Measurements from ENCODE around the gene RBM19.
"Not testable (repeated sequence)": the region's sequence is repeated elsewhere in the genome, so short reads cannot be mapped to it uniquely, and the experiment has no call there.

The RBM19 gene

DNA sequence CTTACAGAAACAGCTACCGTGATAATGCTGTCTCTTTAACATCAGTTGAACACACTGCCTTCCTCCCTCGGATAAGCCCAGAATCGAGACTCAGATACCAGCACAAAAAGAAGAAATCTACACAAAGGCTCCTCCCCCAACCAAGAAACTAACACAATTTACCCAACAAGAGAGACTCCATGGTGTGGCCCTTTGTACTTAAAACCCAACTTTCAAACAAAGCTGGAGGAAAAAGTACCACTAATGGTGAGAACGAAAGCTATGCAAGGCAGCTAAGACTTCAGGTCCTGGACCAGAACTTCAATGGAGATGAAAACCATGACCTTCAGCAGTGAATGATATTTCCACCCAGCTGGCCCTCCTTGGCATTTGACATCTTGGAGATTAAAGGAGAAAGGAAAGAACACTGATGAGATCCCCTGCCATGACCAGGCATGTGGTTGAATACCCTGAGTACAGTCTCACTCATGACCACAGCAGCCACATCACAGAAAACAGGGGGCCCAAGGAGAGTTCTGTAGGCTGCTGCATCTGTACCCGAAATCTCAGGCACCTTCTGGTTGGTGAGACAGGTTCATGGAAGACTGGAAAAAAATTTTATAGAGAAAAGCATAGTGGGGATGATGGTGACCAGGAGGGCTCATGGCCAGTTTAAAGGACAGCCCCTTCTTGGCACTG is 36.7 kb downstream of the RBM19 start:
- no peak for DNase-seq (ENCODE audit: low read depth)

DNA sequence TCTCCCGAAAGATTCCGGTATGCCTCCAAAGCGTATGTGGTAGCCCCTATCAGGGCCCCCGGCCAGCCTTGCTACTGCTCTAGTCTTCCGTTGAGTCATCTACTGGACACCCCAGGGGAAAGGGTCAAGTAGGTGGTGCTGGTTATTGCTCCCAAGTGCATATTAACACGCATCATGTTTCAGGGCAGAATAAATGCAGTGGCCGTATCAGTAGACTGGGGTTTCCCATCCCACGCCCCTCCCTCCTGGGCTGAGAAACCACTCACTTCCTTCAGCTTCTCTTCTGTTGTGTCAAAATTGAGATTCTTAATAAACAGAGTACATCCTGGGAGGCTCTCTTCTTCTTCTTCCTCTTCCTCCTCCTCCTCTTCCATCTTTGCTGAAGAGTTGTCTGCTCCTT is 39.3 kb downstream of the RBM19 start:
- DNase-seq (ENCODE audit: low read depth), result no peak

DNA sequence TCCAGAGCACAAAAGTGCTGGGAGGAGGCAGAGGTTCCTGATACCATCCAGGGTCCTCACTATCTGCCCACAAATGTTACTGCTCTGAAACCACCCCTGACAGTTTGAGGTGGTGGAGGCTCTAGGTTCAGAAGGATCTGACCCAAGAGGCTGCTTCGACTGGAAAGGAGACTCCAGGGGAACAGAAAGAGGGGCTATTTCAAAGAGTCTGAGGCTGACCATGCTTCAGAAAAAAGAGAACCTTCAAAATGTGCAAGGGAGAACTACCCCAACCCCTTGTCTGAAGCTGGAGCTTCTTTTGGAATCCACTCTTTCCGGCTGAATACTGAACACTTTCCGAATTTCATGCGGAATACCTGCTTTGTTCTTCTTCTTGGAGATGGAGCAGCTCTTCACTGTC is 41.8 kb downstream of the RBM19 start:
- no peak for DNase-seq (ENCODE audit: low read depth)

DNA sequence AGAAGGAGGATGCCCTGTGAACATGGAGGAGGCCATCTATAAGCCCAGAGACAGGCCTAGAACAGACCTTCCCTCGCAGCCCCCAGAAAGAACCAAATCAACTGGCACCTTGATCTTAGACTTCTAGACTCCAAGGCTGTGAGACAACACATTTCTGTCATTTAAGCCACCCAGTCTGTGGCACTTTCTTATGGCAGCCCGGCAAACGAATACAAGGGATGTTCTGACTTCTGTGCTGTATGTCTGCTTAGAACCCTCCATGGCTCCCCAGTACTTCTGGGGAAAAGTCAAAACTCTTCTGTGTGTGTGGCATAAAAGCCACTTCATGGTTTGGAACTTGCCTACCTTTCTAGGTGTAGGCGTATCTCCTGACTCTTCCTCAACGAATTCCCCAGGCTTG is 42.9 kb downstream of the RBM19 start:
- no peak for DNase-seq (ENCODE audit: low read depth)

DNA sequence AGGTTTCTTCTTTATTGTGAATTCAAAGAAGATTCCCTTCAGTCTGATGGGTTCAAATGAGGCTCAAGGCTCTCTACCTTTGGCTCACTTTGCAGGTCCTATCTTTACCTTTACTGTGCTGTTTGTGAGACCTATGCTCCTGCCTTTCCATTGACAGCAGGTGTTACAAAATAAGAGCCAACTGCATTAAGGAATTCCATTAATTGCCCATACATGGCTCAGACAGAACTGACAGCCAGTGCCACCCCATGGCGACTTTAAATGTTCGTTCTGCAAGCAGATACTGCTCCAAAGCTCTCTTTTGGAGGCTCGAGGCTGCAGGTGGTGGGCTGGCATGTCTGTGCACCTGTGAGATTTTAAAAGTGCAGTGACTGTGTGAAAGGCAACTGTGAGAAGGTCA is 44.7 kb downstream of the RBM19 start:
- DNase-seq (ENCODE audit: low read depth), result no peak

GRCh38 chr12:113919791-113920190 is 46.3 kb downstream of the RBM19 start:
- no peak for DNase-seq (ENCODE audit: low read depth)

DNA sequence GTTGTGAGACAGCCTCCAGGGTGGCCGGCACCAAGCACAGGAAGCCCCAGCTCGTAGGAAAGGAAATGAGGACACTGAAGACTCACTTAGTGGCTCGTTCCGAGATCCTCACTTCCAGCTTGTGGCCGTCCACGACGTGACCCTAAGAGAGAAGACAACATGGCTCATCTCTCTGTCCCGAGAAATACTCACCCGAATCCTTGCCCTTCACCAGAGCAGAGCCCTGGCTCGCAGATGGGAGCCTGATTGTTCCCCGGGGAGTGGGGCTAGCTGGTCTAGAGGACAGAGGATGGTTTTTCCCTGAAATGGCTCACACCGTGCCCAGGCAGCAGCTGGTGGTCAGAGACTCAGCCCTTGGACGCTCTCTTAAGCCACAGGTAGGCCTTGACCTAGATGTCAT is 47.8 kb downstream of the RBM19 start:
- no peak for DNase-seq (ENCODE audit: low read depth)

DNA sequence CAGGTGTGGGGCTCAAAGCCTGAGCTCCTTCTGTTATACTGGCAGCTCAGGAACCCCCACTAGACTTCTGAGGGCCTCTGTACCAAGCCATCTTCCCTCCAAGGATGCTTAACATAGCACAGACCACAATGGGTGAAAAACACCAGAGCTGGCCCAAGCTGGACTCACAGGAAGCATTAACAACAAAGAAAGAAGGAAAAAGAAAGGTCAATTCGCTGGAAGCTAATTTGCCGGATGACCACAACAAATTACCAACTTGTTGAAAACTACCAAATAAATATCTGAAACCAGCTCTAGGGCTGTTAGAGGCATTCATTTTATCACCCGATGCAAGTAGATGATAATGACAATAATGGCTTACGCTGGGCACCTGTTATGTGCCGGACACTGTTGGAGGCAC is 48.7 kb downstream of the RBM19 start:
- no peak for DNase-seq (ENCODE audit: low read depth)

- DNase-seq (ENCODE audit: low read depth), result no peak
Observed at GRCh38 chr12:113914806-113915205, 51.3 kb downstream of the RBM19 start.

DNA sequence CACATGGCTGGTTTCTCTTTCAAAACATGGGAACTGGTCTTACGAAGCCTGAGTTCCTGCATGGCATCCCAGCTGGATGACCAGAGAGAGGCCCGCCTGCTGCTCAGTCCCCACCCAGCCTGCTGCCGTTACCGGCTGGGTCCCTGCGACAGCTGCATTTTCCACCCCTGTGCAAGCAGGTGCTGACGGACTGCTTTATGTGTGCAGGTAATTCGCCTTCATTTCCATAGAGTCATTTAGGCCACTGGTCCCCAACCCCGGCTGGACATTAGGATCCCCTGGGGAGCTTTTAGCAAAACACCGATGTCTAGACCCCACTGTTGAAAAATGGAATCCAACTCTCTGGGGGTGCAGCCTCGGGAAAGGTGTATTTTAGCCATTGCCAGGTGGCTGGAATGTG is 51.9 kb downstream of the RBM19 start:
- no peak for DNase-seq (ENCODE audit: low read depth)

DNA sequence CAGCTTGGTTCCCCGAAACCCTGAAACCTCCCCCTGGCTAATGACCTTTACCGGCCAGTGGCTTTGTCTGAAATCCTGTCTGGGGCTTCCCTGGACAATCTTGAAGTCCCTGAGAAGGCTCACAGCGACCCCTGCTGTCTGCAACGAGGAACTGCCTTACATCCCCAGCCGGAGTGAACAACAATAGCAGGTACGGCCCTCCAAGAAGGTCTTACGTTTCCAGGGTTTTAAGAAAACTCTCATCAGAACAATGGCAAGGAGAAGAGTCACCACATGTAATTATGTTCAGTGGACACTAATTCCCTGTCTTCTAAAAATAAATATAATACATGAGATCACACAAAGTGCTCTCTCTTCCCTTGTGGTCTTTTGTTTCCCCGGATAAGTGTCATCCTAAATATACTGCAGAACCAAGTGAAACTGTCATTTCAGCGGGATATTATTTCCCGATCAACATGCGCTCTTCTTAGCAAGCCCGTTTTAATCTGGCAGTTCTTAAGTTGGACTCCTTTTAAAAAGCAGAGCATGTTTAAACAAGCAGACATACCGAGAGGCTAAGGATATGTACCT is 53.3 kb downstream of the RBM19 start:
- peak; percentile 23 for DNase-seq (ENCODE audit: low read depth)

DNA sequence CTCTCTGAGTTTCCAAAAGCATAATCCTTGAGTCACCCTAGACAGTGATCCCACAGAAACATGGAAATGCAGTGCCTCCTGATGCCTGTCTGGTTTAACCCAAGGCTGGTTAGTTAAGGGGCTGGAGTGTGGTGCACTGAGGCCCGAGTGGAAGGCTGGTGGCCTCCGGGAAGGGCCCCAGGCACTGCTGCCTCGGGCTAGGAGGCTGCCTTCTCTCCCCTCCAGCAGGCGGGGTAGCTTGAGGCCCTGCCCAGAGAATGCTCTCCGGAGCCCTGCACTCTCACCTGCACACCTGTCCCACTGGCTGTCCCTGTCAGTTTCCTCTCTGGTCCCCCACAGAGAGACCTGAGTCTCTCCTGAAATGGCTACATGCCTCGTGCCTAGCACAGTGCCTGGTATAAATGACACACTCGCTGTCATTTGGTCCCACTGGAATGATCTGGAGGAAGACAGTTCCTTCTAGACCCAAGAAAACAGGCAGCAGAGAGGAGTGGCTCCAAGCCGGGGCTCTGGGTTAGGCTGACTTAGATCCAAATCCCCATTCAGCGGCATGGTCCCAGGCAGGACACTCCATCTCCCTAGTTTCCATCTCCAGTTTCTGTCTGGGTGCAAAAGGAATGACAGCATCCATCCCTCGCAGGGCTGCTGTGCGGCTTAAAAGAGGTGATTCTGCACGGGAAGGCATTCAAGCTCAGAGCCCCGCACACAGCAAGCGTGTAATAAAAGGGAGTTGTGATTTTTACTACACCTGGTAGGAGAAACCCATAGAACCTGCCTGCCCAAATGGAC is 54.0 kb downstream of the RBM19 start:
- no peak for DNase-seq (ENCODE audit: low read depth)

DNA sequence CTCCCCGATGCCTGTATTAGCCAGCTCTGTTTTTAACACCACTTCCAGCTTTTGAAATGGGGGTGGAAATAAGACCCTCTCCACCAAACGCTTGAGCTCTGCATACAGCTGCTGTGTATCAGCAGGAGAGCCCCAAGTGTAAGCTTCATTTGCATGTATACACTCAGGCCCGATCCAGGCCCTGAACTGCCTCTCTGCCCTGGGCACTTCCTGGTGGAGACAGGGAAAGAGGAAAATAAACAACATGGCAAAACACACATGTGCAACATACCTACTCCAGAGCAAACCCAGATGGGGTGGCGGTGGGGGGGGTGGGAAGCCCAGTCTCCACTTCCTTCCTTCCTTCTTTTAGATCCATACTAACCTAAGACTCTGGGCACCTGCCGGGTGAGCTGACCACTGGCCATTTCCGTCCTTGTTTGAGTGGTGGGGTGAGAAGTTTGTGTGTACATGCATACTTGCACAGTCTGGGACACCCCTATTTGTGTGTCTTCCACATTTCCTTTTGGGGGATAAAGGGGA is 55.3 kb downstream of the RBM19 start:
- no peak for DNase-seq (ENCODE audit: low read depth)

DNA sequence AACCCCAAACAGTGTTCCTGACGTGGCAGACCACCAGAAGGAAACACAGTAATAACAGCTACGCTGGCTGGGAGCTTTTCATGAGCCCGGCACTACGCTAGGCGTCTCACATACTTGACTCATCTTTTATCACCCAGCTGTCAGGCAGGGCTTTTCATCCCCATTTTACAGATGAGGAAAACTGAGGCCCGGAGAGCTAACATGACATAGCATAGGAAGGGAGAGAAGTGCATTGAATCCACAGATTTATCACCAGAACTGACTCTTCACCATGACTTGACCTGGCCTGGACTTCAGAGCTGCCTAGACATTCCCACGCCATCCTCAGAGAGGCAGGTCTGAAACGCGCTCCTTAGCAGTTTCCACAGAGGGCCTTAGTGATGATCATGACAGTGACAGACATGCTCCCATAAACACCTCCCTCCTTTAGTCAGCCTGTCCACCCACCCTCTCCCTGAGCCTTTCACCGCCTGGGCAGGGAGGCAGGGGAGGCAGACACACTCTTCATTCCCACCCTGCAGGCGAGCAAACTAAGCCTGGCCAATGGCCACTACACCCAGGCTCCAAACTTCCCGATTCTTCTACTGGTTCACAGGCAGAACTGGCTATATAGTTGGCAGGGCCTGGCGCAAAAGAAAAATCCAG is 56.2 kb downstream of the RBM19 start:
- DNase-seq (ENCODE audit: low read depth), result no peak

DNA sequence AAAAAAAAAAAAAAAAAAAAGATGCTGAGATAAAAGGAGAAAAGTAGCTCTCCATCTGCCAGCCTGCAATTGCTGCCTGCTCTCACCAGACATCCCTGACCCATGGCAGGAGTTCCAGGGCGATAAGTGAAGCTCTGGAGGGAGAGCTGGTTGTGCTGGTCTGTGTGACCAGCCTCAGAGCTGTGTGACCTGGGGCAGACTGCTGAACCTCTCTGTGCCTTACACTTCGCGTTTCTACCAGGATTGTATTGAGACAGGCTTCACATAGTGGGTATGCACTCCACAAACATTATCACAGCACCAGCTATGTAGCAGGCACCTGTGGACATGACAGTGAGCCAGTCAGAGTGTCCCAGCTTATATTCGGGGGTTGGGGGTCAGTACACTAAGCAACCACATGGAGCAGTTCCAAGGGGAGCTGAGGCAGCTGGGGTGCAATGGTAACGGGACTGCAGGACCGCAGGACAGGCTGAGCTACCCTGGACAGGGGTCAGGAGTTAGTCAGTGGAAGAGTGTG is 57.5 kb downstream of the RBM19 start:
- DNase-seq (ENCODE audit: low read depth), result no peak

- no peak for DNase-seq (ENCODE audit: low read depth)
Observed at GRCh38 chr12:113907446-113908180, 58.5 kb downstream of the RBM19 start.

- DNase-seq (ENCODE audit: low read depth), result no peak
Observed at GRCh38 chr12:113906411-113907200, 59.5 kb downstream of the RBM19 start.

DNA sequence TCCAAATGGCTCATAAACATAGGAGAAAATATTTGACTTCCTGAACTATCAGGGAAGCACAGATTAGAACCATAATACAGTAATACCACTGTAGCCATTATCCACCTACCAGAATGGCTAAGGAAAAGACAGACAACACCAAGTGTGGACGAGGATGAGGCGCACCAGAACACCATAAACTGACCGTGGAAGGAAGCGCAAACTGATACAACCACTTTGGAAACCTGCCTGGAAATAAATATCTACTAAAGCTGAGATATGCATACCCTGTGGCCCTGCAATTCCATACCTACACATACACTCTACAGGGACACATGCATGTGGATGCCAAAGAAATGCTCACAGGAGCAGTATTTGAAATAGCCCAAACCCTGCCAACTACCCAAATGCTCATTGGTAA is 60.3 kb downstream of the RBM19 start:
- DNase-seq (ENCODE audit: low read depth), result no peak

- no peak for DNase-seq (ENCODE audit: low read depth)
Observed at GRCh38 chr12:113903381-113903863, 62.7 kb downstream of the RBM19 start.

DNA sequence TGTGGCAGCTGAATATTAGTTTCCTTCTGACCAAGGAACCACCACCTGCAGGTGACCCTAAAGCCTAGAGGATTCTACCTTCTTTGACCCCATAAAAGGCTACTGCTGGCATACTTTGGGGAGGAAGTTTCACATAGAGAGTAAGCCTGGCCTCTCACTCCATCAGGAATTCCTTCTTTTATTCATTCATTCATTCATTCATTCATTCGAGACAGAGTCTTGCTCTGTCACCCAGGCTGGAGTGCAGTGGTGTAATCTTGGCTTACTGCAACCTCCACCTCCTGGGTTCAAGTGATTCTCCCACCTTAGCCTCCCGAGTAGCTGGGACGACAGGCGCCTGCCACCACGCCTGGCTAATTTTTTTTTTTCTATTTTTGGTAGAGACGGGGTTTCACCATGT is 64.8 kb downstream of the RBM19 start:
- not testable (repeated sequence) for DNase-seq (ENCODE audit: low read depth)

DNA sequence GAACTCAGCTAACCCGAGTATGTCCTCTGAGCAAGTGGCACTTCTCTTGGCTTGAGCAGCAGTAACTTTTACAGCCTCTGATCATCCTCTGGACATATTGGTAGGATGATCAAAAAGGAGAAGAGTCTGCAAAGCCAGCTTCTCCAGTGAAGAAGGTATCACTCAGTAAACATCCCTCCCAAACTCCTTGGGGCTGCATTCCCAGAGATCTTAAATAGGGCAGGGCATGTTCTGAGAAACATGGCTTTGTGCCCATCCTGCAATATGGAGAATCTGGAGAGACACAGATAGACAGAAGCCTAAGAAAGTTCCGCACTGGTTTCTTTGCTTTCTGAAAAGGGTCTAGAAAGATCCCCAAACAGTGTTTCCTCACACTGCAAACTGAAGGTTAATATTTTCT is 65.4 kb downstream of the RBM19 start:
- DNase-seq (ENCODE audit: low read depth), result no peak
